Activated T-cell treated with anti-CD3 and anti-CD28 coated beads, Interleukin-2, amount 50 U/mL, for 24 hours (primary cell): ENCODE measurements around the gene URAD.

ENCODE experiments used
- DNase-seq: peaks from one replicate; pipeline ENCODE4 v3.0.0-alpha.2; 2020
- H3K27ac Mint-ChIP-seq: 2 replicates; pipeline ENCODE4 v1.8.0; 2020; ENCODE audit warnings: mild to moderate bottlenecking, mixed read lengths
- H3K27me3 Mint-ChIP-seq: 2 replicates; pipeline ENCODE4 v1.8.0; 2020; ENCODE audit warnings: mixed read lengths
- H3K36me3 Mint-ChIP-seq: 2 replicates; pipeline ENCODE4 v1.8.0; 2020; ENCODE audit warnings: low read depth, mixed read lengths
- H3K4me1 Mint-ChIP-seq: 2 replicates; pipeline ENCODE4 v1.8.0; 2020; ENCODE audit warnings: low read depth, mixed read lengths
- H3K4me3 Mint-ChIP-seq: 2 replicates; pipeline ENCODE4 v1.8.0; 2020; ENCODE audit warnings: mild to moderate bottlenecking, moderate library complexity, mixed read lengths
- H3K9me3 Mint-ChIP-seq: 2 replicates; pipeline ENCODE4 v1.8.0; 2020; ENCODE audit warnings: mixed read lengths

The URAD gene

DNA sequence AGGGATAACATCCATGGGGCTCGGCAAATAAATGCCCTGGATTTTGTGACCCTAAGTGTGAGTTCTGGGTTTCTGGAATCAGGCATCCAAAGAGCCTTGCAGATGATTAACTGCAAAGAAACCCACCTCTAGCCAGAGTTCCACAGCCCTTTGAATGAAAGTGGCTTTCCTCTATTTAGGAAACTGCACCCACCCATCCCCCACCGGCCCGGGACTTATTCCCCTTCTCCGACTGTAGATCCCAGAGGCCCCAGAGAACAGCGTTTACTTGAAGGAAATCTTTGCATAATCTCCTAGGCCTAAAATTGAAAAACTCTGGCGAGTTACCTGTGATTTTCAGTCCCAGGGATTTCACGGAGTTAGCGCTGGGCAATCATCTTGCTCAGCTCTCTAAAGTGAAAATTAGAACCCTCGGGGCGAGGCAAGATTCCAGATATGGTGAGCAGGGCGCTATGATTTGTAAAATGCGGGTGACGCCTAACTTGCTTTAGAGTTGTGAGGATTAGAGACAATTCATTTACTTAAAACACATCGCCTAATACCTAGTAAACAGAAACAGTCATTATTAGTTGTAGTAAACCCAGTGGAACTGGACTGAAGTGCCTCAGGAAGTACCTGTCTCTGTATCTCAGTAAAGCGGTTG, 9.4 kb downstream of the URAD start:
- H3K4me3 Mint-ChIP-seq: no peak overlapping the region
- peaks cover 31% of the 10 kb centered on the region for H3K4me1 Mint-ChIP-seq
- peak overlapping the region; percentile 54 for H3K27ac Mint-ChIP-seq
- H3K9me3 Mint-ChIP-seq: no peaks in the 10 kb centered on the region
- no peaks in the 10 kb centered on the region for H3K36me3 Mint-ChIP-seq
- H3K27me3 Mint-ChIP-seq: peaks cover 91% of the 10 kb centered on the region
- DNase-seq: no peak

DNA sequence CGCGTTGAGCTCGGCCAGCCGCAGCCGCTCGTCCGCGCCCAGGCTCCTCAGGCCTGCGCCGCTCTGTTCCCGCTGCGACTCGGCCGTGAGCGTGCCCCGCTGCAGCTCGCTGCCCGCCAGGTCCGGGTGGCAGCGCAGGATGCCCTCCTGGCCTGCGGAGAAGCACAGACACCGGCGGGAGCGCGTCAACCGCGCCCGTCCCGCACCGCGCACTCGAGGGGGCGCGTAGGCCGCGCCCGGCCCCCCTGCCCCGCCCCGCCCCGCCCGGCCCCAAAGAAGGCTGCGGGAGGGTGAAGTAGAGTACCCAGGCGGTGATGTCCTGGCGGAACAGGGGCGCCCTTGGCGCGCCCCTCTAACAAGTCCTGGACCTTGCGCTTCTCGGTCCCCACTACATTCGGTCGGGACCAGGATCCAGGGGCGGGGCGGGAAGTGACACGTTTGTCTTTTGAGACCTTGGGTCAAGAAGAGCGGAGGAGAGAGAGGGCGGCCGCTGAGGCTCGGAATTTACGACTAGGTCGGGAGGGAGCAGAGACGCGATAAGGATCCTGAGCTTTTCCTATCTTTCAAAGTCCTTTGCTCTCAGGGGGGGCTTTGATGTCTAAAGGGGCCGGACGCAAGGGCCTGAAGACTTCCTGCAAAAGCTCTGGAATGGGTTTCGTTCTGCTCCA, 10.1 kb downstream of the URAD start:
- Mint-ChIP-seq H3K27ac (peak overlapping the region; percentile 54), H3K36me3 (no peaks in the 10 kb centered on the region), H3K9me3 (no peaks in the 10 kb centered on the region), H3K4me1 (peaks cover 31% of the 10 kb centered on the region), H3K4me3 (peak overlapping the region; percentile 23), H3K27me3 (peaks cover 91% of the 10 kb centered on the region)
- DNase-seq: no peak

- DNase-seq: no peak
- no peaks in the 10 kb centered on the region for H3K36me3 Mint-ChIP-seq
- H3K4me3 Mint-ChIP-seq: no peak overlapping the region
- peak overlapping the region; percentile 80 for H3K27ac Mint-ChIP-seq
- H3K4me1 Mint-ChIP-seq: peaks cover 31% of the 10 kb centered on the region
- no peaks in the 10 kb centered on the region for H3K9me3 Mint-ChIP-seq
- H3K27me3 Mint-ChIP-seq: peaks cover 89% of the 10 kb centered on the region
Observed at GRCh38 chr13:27977476-27978300, 10.8 kb downstream of the URAD start.

DNA sequence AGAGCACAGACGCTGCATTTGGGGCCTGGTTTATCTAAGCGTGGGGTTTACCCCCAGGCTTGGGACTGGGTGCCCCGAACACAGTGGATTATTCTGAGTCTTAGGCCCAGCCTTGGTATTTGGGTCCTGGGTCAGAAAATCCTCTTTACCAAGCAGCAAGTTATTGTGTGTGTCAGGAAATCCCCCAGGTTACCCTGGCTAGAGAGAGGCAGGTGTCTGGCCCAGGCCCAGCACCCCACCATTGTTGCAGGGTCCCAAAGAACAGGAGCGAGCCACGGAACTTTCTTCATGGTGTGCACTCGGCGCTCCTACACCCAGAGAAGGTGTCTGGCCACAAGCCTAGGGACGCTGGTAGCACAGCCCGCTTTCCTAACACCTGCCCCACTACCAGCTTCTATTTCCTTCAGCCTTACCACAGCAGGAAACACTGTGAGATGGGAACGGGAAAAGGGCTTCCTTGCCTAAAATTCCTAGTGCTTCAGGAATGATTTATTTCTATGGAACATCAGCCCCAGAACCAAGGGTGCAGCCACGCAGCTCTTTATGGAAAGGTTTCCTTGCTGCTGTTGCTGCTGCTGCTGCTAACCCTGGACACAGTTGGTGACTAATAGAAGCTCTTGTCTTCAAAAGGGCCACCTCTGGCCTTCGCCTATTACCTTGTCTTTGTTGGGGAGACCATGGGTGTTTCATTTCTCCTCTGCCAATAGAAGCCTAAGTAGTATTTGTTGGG, 12.0 kb downstream of the URAD start:
- Mint-ChIP-seq H3K9me3 (no peaks in the 10 kb centered on the region), H3K27me3 (peaks cover 87% of the 10 kb centered on the region), H3K4me1 (peaks cover 31% of the 10 kb centered on the region), H3K27ac (no peak overlapping the region), H3K4me3 (no peak overlapping the region), H3K36me3 (no peaks in the 10 kb centered on the region)
- DNase-seq: no peak

GRCh38 chr13:27975564-27976361, 12.7 kb downstream of the URAD start:
- Mint-ChIP-seq H3K36me3 (no peaks in the 10 kb centered on the region), H3K9me3 (no peaks in the 10 kb centered on the region), H3K27me3 (peaks cover 87% of the 10 kb centered on the region), H3K27ac (no peak overlapping the region), H3K4me3 (no peak overlapping the region), H3K4me1 (peaks cover 31% of the 10 kb centered on the region)
- DNase-seq: no peak

GRCh38 chr13:27973961-27974662, 14.4 kb downstream of the URAD start:
- peaks cover 28% of the 10 kb centered on the region for H3K4me1 Mint-ChIP-seq
- no peak overlapping the region for H3K27ac Mint-ChIP-seq
- peaks cover 90% of the 10 kb centered on the region for H3K27me3 Mint-ChIP-seq
- H3K36me3 Mint-ChIP-seq: no peaks in the 10 kb centered on the region
- DNase-seq: no peak
- H3K9me3 Mint-ChIP-seq: no peaks in the 10 kb centered on the region
- H3K4me3 Mint-ChIP-seq: no peak overlapping the region

GRCh38 chr13:27973291-27973690, 15.2 kb downstream of the URAD start:
- DNase-seq: no peak
- Mint-ChIP-seq H3K4me3 (no peak overlapping the region), H3K36me3 (no peaks in the 10 kb centered on the region), H3K27ac (no peak overlapping the region), H3K27me3 (peaks cover 91% of the 10 kb centered on the region), H3K4me1 (peaks cover 23% of the 10 kb centered on the region), H3K9me3 (no peaks in the 10 kb centered on the region)

DNA sequence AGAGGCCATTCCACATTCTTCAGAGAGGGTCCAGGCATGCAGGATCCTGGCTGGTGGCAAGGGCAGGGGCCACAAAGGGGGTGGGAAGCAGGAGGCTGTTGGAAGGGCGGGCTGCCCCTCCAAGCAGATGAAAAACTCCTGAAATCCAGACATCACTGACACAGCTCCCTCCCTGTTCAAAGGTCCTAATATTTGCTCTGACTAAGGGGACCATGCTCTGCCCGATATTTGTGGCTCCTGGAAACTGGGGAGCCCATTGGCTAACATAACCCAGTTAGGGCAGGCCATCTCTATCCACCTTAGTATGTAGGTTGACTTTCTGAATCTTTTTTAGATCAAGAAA, 16.0 kb downstream of the URAD start:
- H3K9me3 Mint-ChIP-seq: no peaks in the 10 kb centered on the region
- H3K36me3 Mint-ChIP-seq: no peaks in the 10 kb centered on the region
- DNase-seq: no peak
- no peak overlapping the region for H3K27ac Mint-ChIP-seq
- peaks cover 27% of the 10 kb centered on the region for H3K4me1 Mint-ChIP-seq
- no peak overlapping the region for H3K4me3 Mint-ChIP-seq
- H3K27me3 Mint-ChIP-seq: peaks cover 95% of the 10 kb centered on the region

DNA sequence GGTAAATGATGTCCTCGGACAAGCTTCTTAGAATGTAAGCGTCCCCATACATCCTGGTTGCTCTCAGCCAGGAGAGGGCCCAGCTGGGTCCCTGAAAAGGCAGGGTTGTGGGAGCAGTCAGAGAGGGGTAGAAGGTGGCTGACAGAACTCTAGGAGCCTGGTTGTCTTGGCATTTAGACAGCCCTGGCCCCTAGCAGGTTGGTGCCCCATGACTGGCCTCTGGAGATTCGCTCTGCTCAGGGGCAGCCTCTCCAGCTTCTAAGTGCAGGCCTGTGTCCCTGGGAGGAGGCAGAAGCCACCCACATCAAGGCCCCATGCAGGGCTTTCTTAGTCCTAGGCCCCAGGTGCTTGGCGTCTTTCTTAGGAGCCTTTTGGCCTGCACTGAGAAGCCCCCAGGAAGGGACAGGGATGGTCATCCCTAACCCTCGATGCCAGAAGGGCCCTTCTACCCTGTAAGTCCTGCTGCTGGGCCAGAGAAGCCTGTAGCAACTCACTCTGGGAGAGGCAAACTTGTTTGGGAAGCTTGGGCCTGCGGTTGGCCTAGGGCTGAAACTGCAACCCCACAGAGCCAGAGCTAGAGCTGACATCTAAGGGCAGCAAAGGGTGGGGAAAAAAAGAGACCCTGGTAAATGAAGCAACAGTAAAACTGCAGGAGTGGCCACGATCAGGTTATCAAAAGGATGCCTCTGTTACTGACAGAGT, 16.6 kb downstream of the URAD start:
- no peaks in the 10 kb centered on the region for H3K36me3 Mint-ChIP-seq
- H3K4me1 Mint-ChIP-seq: peaks cover 32% of the 10 kb centered on the region
- H3K9me3 Mint-ChIP-seq: no peaks in the 10 kb centered on the region
- H3K4me3 Mint-ChIP-seq: no peak overlapping the region
- no peak overlapping the region for H3K27ac Mint-ChIP-seq
- H3K27me3 Mint-ChIP-seq: peaks cover 95% of the 10 kb centered on the region
- DNase-seq: no peak

- H3K9me3 Mint-ChIP-seq: no peaks in the 10 kb centered on the region
- DNase-seq: no peak
- H3K36me3 Mint-ChIP-seq: no peaks in the 10 kb centered on the region
- H3K4me1 Mint-ChIP-seq: peaks cover 34% of the 10 kb centered on the region
- peaks cover 93% of the 10 kb centered on the region for H3K27me3 Mint-ChIP-seq
- H3K4me3 Mint-ChIP-seq: no peak overlapping the region
- no peak overlapping the region for H3K27ac Mint-ChIP-seq
Observed at GRCh38 chr13:27971236-27971645, 17.3 kb downstream of the URAD start.

GRCh38 chr13:27970382-27971235, 17.9 kb downstream of the URAD start:
- no peaks in the 10 kb centered on the region for H3K9me3 Mint-ChIP-seq
- H3K4me3 Mint-ChIP-seq: no peak overlapping the region
- peaks cover 31% of the 10 kb centered on the region for H3K4me1 Mint-ChIP-seq
- no peak overlapping the region for H3K27ac Mint-ChIP-seq
- DNase-seq: no peak
- H3K27me3 Mint-ChIP-seq: peaks cover 93% of the 10 kb centered on the region
- H3K36me3 Mint-ChIP-seq: no peaks in the 10 kb centered on the region

DNA sequence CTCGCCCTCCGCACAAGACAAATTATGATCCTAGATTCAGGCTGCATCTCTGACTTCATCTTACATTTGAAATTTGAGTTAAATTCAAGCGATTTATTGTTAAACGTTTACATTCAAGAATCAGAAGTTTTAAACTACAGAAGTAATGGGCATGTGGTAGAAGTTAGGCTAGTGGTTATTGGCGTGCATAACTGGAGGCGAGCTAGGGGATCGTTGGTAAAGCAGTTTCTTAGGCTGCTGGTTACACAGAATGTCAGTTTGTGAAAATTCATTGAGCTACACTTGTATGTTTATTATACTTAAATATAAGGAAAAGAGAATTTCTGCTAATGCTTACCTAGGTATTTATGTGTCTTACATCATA, 18.6 kb downstream of the URAD start:
- peaks cover 93% of the 10 kb centered on the region for H3K27me3 Mint-ChIP-seq
- no peak overlapping the region for H3K4me3 Mint-ChIP-seq
- no peaks in the 10 kb centered on the region for H3K9me3 Mint-ChIP-seq
- no peaks in the 10 kb centered on the region for H3K36me3 Mint-ChIP-seq
- no peak for DNase-seq
- no peak overlapping the region for H3K27ac Mint-ChIP-seq
- peaks cover 26% of the 10 kb centered on the region for H3K4me1 Mint-ChIP-seq
